Breast epithelium (tissue), 3 donors: Measurements from ENCODE around the gene MAFB.

ENCODE experiments used
- CTCF ChIP-seq, 3 donors: fragments of 450-650 bp; IDR thresholded peaks; one replicate each; pipeline ENCODE4 v1.5.1; 2016 to 2017; ENCODE audit warnings: antibody characterized with exemption in 3 of 3, mild to moderate bottlenecking in 3 of 3, moderate library complexity in 3 of 3
- POLR2A ChIP-seq: fragments of 450-650 bp; IDR thresholded peaks from one replicate; pipeline ENCODE4 v1.6.1; 2016; ENCODE audit warnings: antibody characterized with exemption, mild to moderate bottlenecking, moderate library complexity

DNA sequence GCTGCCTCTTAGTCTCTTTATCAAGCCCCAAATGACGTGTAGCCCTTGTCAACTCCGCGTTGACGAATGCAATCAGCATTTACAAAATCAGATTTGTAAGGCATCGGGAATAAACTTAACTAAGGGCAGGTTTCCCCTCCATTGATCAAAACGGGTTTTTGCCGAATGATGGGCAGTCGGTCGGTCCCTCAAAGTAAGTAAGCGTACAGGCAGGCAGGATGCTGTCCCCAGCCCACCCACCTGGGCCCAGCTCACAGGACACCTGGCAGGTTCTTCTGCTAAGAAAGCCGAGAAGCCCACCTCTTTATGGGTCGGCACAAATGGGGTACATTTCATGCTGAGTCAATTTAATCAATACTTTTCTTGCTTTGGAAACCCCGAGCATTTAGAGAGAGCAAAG, 22.0 kb upstream of the MAFB start:
- TF ChIP-seq CTCF (IDR thresholded peaks at IDR 0.05) (no peak), POLR2A (no peak)
